AG04450 (cell line): ENCODE measurements around the gene CECR2. TPM values are rescaled to one million over a fixed set of nuclear protein-coding genes. Genes with fewer than 3 reads are reported as not detected.
"Not testable (repeated sequence)": the region's sequence is repeated elsewhere in the genome, so short reads cannot be mapped to it uniquely, and the experiment has no call there.

Source experiments
- CTCF ChIA-PET: fragments of 300-600, 350-600 bp; formaldehyde crosslinking; extraction: SDS; loops from one replicate; lab custom pipeline; 2022; ENCODE audit warnings: antibody characterized with exemption, inconsistent platforms; lab: Charles Lee
- POLR2A ChIA-PET: fragments of 350-600 bp; formaldehyde crosslinking; extraction: SDS; loops from one replicate; lab custom pipeline; 2021; ENCODE audit warnings: antibody characterized with exemption, inconsistent platforms; lab: Yijun Ruan, JAX
- DNase-seq: peaks from one replicate; pipeline ENCODE4 v3.0.0-alpha.2; 2011; ENCODE audit warnings: low read depth, low spot score
- H3K27ac ChIP-seq: one replicate; pipeline ENCODE4 v1.5.1; 2012; ENCODE audit warnings: low read depth, low read length, control low read depth
- H3K27me3 ChIP-seq: one replicate; pipeline ENCODE4 v1.6.0; 2012; ENCODE audit warnings: low read length; ENCODE audit not compliant: control insufficient read depth, insufficient read depth
- H3K4me3 ChIP-seq: 2 replicates; pipeline ENCODE4 v1.5.1; 2011; ENCODE audit warnings: mild to moderate bottlenecking, low read depth, low read length, control low read depth
- H3K9me3 ChIP-seq: 2 replicates; pipeline ENCODE4 v1.5.1; 2012; ENCODE audit warnings: low read length; ENCODE audit not compliant: control insufficient read depth, insufficient read depth
- CTCF ChIP-seq: IDR thresholded peaks from 2 replicates; pipeline ENCODE4 v1.5.1; 2011; ENCODE audit warnings: low read depth, low read length, control low read depth, inconsistent platforms
- polyA plus RNA-seq: library from polyadenylated mRNA; depleted of rRNA; stranded (reverse); fragments of >200 nt; gene quantifications from 2 replicates; pipeline ENCODE4 v1.2.3, GENCODE V29; 2011

CECR2 gene
- polyA plus RNA-seq, 1 experiment = not detected

DNA sequence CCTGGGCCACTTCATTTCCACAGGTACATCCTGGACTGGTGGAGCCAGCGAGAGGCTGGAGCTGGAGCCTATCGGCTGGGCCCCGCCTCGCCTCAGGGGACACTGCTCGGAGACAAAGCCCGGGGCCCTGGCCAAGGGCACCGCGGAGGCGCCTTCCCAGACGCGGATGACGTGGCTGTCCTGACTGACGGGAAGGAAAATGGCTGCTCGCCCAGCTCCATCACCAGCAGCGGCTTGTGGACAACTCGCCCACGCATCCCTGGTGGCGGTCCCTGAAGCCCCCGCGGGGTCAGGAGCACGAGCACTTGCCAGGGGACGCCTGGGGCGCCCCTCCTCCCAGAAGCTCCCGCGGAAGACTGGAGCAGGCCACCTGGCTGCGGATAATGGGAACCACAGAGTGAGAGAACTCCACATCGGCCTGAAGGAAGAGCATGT is 49.6 kb downstream of the CECR2 start:
- Histone ChIP-seq H3K27ac (no peak overlapping the region), H3K4me3 (no peak overlapping the region), H3K27me3 (no peaks in the 10 kb centered on the region), H3K9me3 (no peaks in the 10 kb centered on the region; the same call in 1 of the 2 replicates)
- ChIA-PET POLR2A (no interaction called here), CTCF (no interaction called here)
- no peak for DNase-seq
- TF ChIP-seq CTCF = no peak

DNA sequence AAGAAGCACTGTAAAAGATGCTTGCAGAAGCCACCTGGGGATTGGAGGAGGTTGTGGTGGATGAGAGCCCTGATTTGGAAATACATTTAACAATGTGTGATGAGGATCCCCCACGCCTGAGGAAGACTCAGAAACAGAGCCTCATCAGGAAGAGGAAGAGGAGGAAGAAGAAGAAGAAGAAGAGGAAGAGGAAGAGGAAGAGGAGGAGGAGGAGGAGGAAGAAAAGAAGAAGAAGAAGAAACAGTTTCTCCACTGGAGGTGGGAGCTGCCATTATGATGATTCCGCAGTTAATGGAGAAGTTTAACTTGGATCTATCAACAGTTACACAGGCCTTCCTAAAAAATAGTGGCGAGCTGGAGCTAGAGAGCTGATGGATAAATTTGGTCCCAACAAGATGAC is 50.1 kb downstream of the CECR2 start:
- CTCF ChIA-PET = no interaction called here

DNA sequence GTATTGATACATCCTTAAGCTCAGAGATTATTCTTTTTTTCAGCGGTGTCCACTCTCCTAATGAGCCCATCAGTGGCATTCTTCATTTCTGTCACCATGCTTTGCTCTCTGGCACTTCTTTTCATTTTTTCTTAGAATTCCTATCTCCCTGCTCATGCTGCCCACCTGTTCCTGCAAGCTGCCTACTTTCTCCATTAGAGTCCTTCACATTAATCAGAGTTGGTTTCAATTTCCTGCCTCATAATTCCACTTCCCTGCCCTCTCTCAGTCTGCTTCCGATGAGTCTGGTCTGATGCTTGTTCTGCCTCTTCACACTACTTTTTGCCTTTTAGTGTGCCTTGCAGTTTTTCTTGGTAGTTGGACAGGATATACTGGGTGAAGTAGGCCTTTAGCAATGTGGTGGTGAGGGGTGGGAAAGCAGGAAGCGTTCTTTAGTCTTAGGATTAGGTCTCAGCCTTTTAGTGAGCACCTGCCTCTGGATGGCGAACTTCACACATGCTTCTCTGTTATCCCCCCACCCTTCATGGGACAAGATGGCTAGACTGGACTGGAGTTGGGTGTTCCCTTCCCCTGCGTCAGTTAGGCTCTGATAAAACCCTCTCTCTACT is 53.6 kb downstream of the CECR2 start:
- Histone ChIP-seq H3K27ac (no peak overlapping the region), H3K27me3 (no peaks in the 10 kb centered on the region), H3K4me3 (no peak overlapping the region), H3K9me3 (no peaks in the 10 kb centered on the region; the same call in 1 of the 2 replicates)
- CTCF ChIA-PET = no interaction called here
- TF ChIP-seq CTCF = no peak
- POLR2A ChIA-PET = no interaction called here
- DNase-seq = no peak

More for the DNA sequence above, 50.1 kb downstream of the CECR2 start:
- Histone ChIP-seq H3K27me3 (no peaks in the 10 kb centered on the region), H3K9me3 (no peaks in the 10 kb centered on the region; the same call in 1 of the 2 replicates), H3K4me3 (no peak overlapping the region), H3K27ac (no peak overlapping the region)
- TF ChIP-seq CTCF = no peak
- POLR2A ChIA-PET = no interaction called here
- no peak for DNase-seq

- Histone ChIP-seq H3K27ac (no peak overlapping the region), H3K27me3 (no peaks in the 10 kb centered on the region), H3K9me3 (no peaks in the 10 kb centered on the region; the same call in 1 of the 2 replicates), H3K4me3 (no peak overlapping the region)
- POLR2A ChIA-PET = no interaction called here
- DNase-seq = no peak
- CTCF ChIA-PET = no interaction called here
- no peak for TF ChIP-seq CTCF
These were observed 54.4 kb downstream of the CECR2 start for GRCh38 chr22:17423616-17424015.

- CTCF ChIA-PET = interaction anchor here (2.1 kb wide), 1 partner anchor 369 kb away, joined by 4 read pairs; no protein-coding TSS in a partner anchor
- DNase-seq, H3K9me3 ChIP-seq, POLR2A ChIA-PET, H3K4me3 ChIP-seq, H3K27ac ChIP-seq, H3K27me3 ChIP-seq: not testable (repeated sequence)
These were observed 58.3 kb downstream of the CECR2 start for GRCh38 chr22:17427528-17427927.
